ENCODE results near the gene MEIOB.

MEIOB gene

DNA sequence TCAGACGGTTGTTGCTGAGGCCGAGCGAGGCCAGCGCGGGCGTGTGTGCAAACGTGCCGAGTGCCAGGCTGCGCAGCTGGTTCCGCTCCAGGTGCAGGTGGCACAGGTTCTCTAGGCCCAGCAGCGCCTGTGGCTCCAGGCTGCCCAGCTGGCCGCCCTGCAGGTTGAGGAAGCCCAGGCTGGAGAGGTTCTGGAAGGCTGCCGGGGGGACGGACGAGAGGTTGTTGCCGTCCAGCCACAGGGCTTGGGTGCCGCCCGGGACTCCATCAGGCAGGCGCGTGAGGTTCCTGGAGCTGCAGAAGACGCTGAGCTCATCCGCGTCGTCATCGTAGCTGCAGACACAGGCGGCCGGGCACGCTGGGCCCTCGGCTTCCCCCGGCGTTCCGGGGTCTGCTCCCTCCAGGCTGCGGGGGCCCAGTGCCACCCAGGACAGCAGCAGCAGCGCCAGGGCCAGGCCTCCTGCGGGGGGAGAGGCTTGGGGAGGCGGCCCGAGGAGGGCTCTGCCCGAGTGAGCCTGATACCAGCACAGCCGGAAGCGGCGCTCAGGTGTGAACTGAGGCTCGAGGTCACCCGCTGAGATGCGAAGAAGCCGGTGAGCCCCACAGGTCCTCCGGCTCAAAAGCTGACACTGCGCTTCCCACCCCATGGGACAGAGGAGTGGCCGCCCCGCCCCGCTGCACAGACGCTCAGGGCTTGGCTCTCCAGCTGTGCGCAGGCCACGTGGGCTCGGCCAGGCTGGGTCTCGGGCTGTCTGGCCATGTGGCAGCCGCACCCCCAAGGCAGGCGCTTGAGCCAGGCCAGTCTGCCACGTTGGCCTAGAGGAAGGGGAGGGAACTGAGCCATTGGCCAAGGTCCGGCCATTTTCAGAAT lies 79.8 kb downstream of the MEIOB start:
- Histone ChIP-seq H3K27ac (ENCODE audit: low read length) (no peak overlapping the region), H3K79me2 (ENCODE audit: low read length) (peaks cover 6% of the 10 kb centered on the region; the same call in 1 of the 2 replicates), H3K4me2 (ENCODE audit: low read length) (no peak overlapping the region), H3K36me3 (replicated peaks; ENCODE audit: low read depth, low read length) (no peaks in the 10 kb centered on the region), H4K20me1 (ENCODE audit: insufficient read depth, low read length) (no peaks in the 10 kb centered on the region), H3K9me3 (ENCODE audit: insufficient read depth, low read length) (no peaks in the 10 kb centered on the region), H3K4me3 (ENCODE audit: low read length) (no peak overlapping the region), H3K4me1 (ENCODE audit: low read length) (no peaks in the 10 kb centered on the region), H3K27me3 (ENCODE audit: low read depth, low read length) (no peaks in the 10 kb centered on the region), H3K9ac (ENCODE audit: low read length) (no peak overlapping the region), H2AFZ (ENCODE audit: low read depth, low read length) (no peak overlapping the region)
- TF ChIP-seq EZH2phosphoT487 (IDR thresholded peaks at IDR 0.05; ENCODE audit: low read depth), result no peak
- TF ChIP-seq, protein P1, sequence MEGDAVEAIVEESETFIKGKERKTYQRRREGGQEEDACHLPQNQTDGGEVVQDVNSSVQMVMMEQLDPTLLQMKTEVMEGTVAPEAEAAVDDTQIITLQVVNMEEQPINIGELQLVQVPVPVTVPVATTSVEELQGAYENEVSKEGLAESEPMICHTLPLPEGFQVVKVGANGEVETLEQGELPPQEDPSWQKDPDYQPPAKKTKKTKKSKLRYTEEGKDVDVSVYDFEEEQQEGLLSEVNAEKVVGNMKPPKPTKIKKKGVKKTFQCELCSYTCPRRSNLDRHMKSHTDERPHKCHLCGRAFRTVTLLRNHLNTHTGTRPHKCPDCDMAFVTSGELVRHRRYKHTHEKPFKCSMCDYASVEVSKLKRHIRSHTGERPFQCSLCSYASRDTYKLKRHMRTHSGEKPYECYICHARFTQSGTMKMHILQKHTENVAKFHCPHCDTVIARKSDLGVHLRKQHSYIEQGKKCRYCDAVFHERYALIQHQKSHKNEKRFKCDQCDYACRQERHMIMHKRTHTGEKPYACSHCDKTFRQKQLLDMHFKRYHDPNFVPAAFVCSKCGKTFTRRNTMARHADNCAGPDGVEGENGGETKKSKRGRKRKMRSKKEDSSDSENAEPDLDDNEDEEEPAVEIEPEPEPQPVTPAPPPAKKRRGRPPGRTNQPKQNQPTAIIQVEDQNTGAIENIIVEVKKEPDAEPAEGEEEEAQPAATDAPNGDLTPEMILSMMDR (IDR thresholded peaks at IDR 0.05; ENCODE audit: low read depth, low read length), result no peak

DNA sequence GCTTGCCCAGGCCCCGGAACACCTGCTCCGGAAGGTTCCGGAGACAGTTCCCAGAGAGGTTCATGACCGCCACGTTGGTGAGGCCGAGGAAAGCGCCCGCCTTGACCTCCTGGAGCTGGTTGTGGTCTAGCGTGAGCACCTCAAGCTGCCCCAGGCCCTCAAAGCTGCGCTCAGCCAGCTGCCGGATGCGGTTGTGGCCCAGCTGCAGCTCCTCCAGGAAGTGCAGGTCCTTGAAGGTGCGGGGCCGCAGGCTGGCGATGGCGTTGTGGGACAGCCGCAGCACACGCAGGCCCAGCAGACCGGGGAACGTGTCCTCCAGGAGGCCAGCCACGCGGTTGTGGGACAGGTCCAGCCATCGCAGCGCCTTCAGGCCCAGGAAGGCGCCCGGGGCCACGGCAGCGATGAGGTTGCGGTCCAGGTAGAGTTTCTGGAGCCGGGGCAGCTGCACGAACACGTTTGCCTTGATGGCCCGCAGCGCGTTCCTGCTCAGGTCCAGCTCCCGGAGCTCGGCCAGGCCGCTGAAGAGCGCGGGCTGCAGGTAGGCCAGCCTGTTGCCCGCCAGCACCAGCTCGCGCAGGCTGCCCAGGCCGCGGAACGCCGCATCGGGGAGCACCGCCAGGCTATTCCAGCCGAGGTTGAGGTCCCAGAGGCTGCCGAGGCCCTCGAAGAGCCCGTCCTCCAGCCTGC lies 80.6 kb downstream of the MEIOB start:
- no peaks in the 10 kb centered on the region for H3K36me3 ChIP-seq (replicated peaks; ENCODE audit: low read depth, low read length)
- H3K4me1 ChIP-seq (ENCODE audit: low read length), result no peaks in the 10 kb centered on the region
- no peak overlapping the region for H3K4me2 ChIP-seq (ENCODE audit: low read length)

DNA sequence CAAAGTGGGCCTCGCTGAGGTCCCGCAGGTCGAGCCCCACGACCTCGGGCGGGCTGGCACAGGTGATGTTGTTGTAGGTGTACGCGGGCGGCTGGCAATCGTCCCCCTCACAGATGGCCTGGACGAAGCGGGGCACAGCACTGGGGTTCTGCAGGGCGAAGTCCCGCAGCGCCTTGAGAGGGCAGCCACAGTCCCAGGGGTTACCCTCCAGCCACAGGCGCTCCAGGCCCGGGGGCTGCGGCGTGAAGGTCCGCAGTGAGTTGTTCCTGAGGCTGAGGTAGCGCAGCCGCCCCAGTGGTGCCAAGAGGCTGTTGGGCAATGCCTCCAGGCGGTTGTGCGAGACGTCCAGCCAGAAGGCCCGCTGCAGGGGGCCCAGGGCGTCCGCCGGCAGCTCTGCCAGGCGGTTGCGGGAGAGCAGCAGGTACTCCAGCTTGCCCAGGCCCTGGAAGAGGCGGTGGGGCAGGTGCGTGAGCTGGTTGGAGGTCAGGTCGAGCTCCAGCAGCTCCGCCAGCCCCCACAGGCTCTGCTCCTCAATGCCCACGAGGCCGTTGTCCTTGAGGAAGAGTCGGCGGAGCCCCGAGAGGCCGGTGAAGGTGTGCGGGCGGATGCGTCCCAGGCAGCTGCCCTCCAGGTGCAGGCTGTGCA lies 81.2 kb downstream of the MEIOB start:
- Histone ChIP-seq H3K4me3 (ENCODE audit: low read length) (no peak overlapping the region), H2AFZ (ENCODE audit: low read depth, low read length) (no peak overlapping the region), H3K36me3 (replicated peaks; ENCODE audit: low read depth, low read length) (no peaks in the 10 kb centered on the region), H4K20me1 (ENCODE audit: insufficient read depth, low read length) (no peaks in the 10 kb centered on the region), H3K4me2 (ENCODE audit: low read length) (no peak overlapping the region), H3K4me1 (ENCODE audit: low read length) (no peaks in the 10 kb centered on the region), H3K27ac (ENCODE audit: low read length) (no peak overlapping the region), H3K9me3 (ENCODE audit: insufficient read depth, low read length) (no peaks in the 10 kb centered on the region), H3K79me2 (ENCODE audit: low read length) (peaks cover 20% of the 10 kb centered on the region), H3K27me3 (ENCODE audit: low read depth, low read length) (no peaks in the 10 kb centered on the region), H3K9ac (ENCODE audit: low read length) (no peak overlapping the region)
- TF ChIP-seq, protein P1 (IDR thresholded peaks at IDR 0.05; ENCODE audit: low read depth, low read length), result no peak
- no peak for TF ChIP-seq EZH2phosphoT487 (IDR thresholded peaks at IDR 0.05; ENCODE audit: low read depth)

More for the DNA sequence above, 80.6 kb downstream of the MEIOB start:
- Histone ChIP-seq H2AFZ (ENCODE audit: low read depth, low read length) (no peak overlapping the region), H3K9me3 (ENCODE audit: insufficient read depth, low read length) (no peaks in the 10 kb centered on the region), H3K27ac (ENCODE audit: low read length) (no peak overlapping the region), H3K79me2 (ENCODE audit: low read length) (peaks cover 13% of the 10 kb centered on the region), H3K9ac (ENCODE audit: low read length) (no peak overlapping the region), H3K4me3 (ENCODE audit: low read length) (no peak overlapping the region), H3K27me3 (ENCODE audit: low read depth, low read length) (no peaks in the 10 kb centered on the region), H4K20me1 (ENCODE audit: insufficient read depth, low read length) (no peaks in the 10 kb centered on the region)
- TF ChIP-seq, protein P1 (IDR thresholded peaks at IDR 0.05; ENCODE audit: low read depth, low read length), result no peak
- TF ChIP-seq EZH2phosphoT487 (IDR thresholded peaks at IDR 0.05; ENCODE audit: low read depth), result no peak

DNA sequence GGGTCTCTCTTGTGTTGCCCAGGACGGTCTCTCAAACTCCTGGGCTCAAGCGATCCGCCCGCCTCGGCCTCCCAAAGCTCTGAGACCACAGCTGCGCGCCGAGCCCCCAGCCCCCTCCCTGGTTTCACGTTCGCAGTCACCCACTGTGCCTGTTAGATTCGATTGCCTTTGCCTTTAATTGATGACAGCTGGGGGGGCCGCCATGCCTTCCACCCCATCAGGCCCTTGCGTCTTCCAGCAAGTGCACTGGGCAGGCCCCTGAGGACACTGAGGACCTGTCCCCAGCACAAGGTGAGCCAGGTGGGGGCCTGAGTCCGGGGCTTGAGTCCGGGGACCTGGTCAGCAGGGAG lies 81.7 kb downstream of the MEIOB start:
- TF ChIP-seq, protein P1 (IDR thresholded peaks at IDR 0.05; ENCODE audit: low read depth, low read length), result no peak
- TF ChIP-seq EZH2phosphoT487 (IDR thresholded peaks at IDR 0.05; ENCODE audit: low read depth), result no peak
- H3K79me2 ChIP-seq (ENCODE audit: low read length), result peaks cover 25% of the 10 kb centered on the region
- H3K9ac ChIP-seq (ENCODE audit: low read length), result no peak overlapping the region
- no peak overlapping the region for H3K4me3 ChIP-seq (ENCODE audit: low read length)
- no peak overlapping the region for H3K4me2 ChIP-seq (ENCODE audit: low read length)
- no peaks in the 10 kb centered on the region for H3K27me3 ChIP-seq (ENCODE audit: low read depth, low read length)
- no peaks in the 10 kb centered on the region for H3K36me3 ChIP-seq (replicated peaks; ENCODE audit: low read depth, low read length)
- H4K20me1 ChIP-seq (ENCODE audit: insufficient read depth, low read length), result no peaks in the 10 kb centered on the region
- H3K4me1 ChIP-seq (ENCODE audit: low read length), result no peaks in the 10 kb centered on the region
- no peaks in the 10 kb centered on the region for H3K9me3 ChIP-seq (ENCODE audit: insufficient read depth, low read length)
- no peak overlapping the region for H3K27ac ChIP-seq (ENCODE audit: low read length)
- H2AFZ ChIP-seq (ENCODE audit: low read depth, low read length), result no peak overlapping the region

Data from OCI-LY3 (cell line).